Loucy (cell line): ENCODE data around the gene CLDN18.

ENCODE experiments used
- EZH2phosphoT487 ChIP-seq: fragments of 200-600 bp; IDR thresholded peaks from 2 replicates; pipeline ENCODE4 v1.6.1; 2018; ENCODE audit warnings: antibody characterized with exemption, mild to moderate bottlenecking, moderate library complexity, borderline replicate concordance
- TF ChIP-seq, protein P1 (sequence below): fragments of 200-600 bp; sonication (generic); conservative IDR thresholded peaks from 2 replicates; pipeline ENCODE4 v1.5.1; 2014; ENCODE audit warnings: mild to moderate bottlenecking, antibody characterized with exemption, low read length

DNA sequence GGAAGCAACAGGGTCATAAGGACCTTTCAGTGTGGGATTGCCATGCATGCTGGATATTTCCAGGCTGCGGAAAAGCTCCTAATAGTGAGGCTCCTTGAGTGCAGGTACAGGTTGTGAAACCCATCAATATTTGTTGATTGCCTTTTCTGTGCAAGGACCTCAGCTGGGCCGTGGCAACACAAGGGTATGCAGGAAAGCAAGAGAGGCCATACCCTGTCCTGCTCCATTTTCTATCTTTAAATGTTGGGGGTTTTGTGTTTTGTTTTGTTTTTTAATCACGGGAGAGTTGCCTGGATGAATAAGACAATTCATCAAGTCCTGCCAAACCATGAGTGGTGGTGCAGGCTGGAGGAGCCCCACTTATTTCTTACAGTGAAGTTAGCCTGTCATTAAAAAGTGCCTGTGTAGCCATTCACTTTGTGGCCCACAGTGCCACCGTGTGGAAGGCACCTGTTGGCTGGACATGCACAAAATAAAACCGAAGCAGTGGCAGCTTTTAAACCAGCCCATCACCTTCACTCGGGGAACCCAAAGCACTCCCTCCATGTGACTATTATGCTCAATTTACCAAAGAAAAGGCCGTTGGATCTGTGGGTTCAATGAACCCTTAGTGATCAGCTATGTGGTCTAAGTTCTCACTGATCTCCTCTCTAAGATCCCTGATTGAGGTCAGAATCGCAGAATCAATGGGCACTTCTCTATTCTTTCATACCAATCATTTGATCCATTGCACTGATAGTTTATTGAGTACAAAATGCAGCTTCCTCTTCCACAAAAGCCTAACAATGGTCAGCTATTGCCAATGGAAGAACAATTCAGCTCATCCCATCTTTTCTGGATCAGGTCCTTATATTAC, 42.2 kb downstream of the CLDN18 start:
- no peak for TF ChIP-seq EZH2phosphoT487
- TF ChIP-seq, protein P1, sequence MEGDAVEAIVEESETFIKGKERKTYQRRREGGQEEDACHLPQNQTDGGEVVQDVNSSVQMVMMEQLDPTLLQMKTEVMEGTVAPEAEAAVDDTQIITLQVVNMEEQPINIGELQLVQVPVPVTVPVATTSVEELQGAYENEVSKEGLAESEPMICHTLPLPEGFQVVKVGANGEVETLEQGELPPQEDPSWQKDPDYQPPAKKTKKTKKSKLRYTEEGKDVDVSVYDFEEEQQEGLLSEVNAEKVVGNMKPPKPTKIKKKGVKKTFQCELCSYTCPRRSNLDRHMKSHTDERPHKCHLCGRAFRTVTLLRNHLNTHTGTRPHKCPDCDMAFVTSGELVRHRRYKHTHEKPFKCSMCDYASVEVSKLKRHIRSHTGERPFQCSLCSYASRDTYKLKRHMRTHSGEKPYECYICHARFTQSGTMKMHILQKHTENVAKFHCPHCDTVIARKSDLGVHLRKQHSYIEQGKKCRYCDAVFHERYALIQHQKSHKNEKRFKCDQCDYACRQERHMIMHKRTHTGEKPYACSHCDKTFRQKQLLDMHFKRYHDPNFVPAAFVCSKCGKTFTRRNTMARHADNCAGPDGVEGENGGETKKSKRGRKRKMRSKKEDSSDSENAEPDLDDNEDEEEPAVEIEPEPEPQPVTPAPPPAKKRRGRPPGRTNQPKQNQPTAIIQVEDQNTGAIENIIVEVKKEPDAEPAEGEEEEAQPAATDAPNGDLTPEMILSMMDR = peak; percentile 83
